Kidney epithelial cell (primary cell): ENCODE data around the gene FTO. TPM values are rescaled to one million over a fixed set of nuclear protein-coding genes. Genes with fewer than 3 reads are reported as not detected.
A peak's percentile ranks its signal among the peaks of the same experiment; 100 is the strongest.

Source experiments
- DNase-seq: peaks from one replicate; pipeline ENCODE4 v3.0.0-alpha.2; 2010; ENCODE audit warnings: low read depth
- H3K27me3 ChIP-seq: 2 replicates; pipeline ENCODE4 v1.6.0; 2011; ENCODE audit warnings: low read length; ENCODE audit not compliant: control insufficient read depth, insufficient read depth
- H3K36me3 ChIP-seq: 2 replicates; pipeline ENCODE4 v1.5.1; 2011; ENCODE audit warnings: low read length; ENCODE audit not compliant: control insufficient read depth, insufficient read depth
- H3K4me3 ChIP-seq: 2 replicates; pipeline ENCODE4 v1.5.1; 2011; ENCODE audit warnings: low read depth, mild to moderate bottlenecking, control low read depth, low read length
- CTCF ChIP-seq: IDR thresholded peaks from 2 replicates; pipeline ENCODE4 v1.5.1; 2011; ENCODE audit warnings: mild to moderate bottlenecking, moderate library complexity, low read length, control low read depth, inconsistent platforms; ENCODE audit not compliant: insufficient read depth, poor library complexity, severe bottlenecking
- total RNA-seq: library from RNA; depleted of rRNA; stranded (reverse); fragments of >200 nt; gene quantifications from 2 replicates; pipeline ENCODE4 v1.2.3, GENCODE V29; 2015

FTO gene
- total RNA-seq, 1 donor from 2014 or later, result 66.9 TPM

DNA sequence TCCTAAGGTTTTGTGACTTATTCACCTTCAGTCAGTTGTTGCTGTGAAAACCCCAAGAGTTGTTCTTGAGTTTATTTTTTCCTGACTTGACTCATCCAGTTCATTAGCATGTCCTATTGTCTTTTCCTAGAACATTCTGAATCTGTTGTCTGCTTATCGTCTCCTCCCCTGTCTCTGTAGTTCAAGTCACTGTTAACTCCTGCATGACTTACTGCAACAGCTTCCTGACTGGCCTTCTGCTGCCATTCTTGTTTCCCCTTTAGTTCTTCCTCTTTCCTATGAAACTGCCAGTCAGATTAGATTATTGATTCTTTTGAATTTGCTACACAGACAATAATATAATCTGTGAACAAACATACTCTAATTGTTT lies 161.5 kb downstream of the FTO start:
- Histone ChIP-seq H3K4me3 (no peak overlapping the region), H3K27me3 (no peaks in the 10 kb centered on the region), H3K36me3 (no peaks in the 10 kb centered on the region)
- peak; percentile 29 for DNase-seq
- TF ChIP-seq CTCF, result no peak

DNA sequence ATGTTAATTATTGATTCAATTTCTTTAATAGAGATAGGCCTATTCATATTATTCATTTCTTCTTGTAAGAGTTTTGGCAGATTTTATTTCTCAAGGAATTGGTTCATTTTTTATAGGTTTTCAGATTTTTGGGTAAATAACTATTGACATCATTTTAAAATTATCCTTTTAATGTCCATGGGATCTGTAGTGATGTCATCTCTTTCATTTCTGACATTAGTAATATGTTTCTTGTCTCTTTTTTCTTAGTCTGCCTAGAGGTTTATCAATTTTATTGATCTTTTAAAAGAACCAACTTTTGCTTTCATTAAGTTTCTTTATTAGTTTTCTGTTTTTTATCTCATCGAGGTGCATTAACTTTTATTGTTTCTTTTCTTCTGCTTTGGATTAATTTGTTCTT lies 162.6 kb downstream of the FTO start:
- no peak for DNase-seq
- no peak overlapping the region for H3K4me3 ChIP-seq
- no peak for TF ChIP-seq CTCF
- no peaks in the 10 kb centered on the region for H3K27me3 ChIP-seq
- H3K36me3 ChIP-seq, result no peaks in the 10 kb centered on the region

GRCh38 chr16:53870831-53871230 lies 166.9 kb downstream of the FTO start:
- no peak for TF ChIP-seq CTCF
- Histone ChIP-seq H3K27me3 (no peaks in the 10 kb centered on the region), H3K4me3 (no peak overlapping the region), H3K36me3 (no peaks in the 10 kb centered on the region)
- DNase-seq, result no peak

GRCh38 chr16:53872248-53873221 lies 168.6 kb downstream of the FTO start:
- no peaks in the 10 kb centered on the region for H3K27me3 ChIP-seq
- no peak for TF ChIP-seq CTCF
- H3K36me3 ChIP-seq, result no peaks in the 10 kb centered on the region
- no peak for DNase-seq
- H3K4me3 ChIP-seq, result no peak overlapping the region

DNA sequence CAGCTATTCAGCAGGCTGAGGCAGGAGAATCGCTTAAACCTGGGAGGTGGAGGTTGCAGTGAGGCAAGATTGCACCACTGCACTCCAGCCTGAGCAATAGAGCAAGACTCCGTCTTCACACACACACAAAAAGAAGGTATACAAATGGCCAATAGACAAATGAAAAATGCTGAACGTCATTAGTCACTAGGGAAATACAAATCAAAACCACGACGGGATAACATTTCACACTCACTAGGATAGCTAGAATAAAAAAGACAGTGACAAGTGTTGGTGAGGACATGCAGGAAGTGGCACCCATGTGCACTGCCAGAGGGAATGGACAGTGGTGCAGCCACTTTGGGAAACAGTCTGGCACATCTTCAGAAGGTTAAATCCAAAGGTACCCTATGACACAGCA lies 172.9 kb downstream of the FTO start:
- no peak for TF ChIP-seq CTCF
- Histone ChIP-seq H3K36me3 (no peaks in the 10 kb centered on the region), H3K27me3 (no peaks in the 10 kb centered on the region), H3K4me3 (no peak overlapping the region)
- no peak for DNase-seq

GRCh38 chr16:53878216-53878615 lies 174.3 kb downstream of the FTO start:
- Histone ChIP-seq H3K36me3 (no peaks in the 10 kb centered on the region), H3K4me3 (no peak overlapping the region), H3K27me3 (no peaks in the 10 kb centered on the region)
- no peak for DNase-seq
- TF ChIP-seq CTCF, result no peak
